HEK293 (cell line): ENCODE measurements around the gene GALNT2.
A peak's percentile ranks its signal among the peaks of the same experiment; 100 is the strongest.

Experiments
- CTCF ChIA-PET: fragments of 350-600 bp; formaldehyde crosslinking; extraction: SDS; loops from one replicate; lab custom pipeline; 2021; ENCODE audit warnings: antibody characterized with exemption; lab: Yijun Ruan, JAX
- POLR2A ChIA-PET: fragments of 300-600 bp; formaldehyde crosslinking; extraction: SDS; loops from one replicate; lab custom pipeline; 2020; ENCODE audit warnings: antibody characterized with exemption, inconsistent platforms; lab: Yijun Ruan, JAX
- H3K27ac ChIP-seq: fragments of 200-500 bp; sonication (Bioruptor generic); 2 replicates; pipeline ENCODE4 v1.5.1; 2014; ENCODE audit warnings: low read depth, low read length, control low read depth, inconsistent platforms; ENCODE audit errors: extremely low read depth
- H3K36me3 ChIP-seq, 2 experiments: fragments of 200-500 bp in 1 of 2; sonication (Bioruptor generic) in 1 of 2; 1 replicate in 1 of 2; 2 replicates in 1 of 2; pipeline ENCODE4 v1.5.1; 2014 to 2017; ENCODE audit warnings: inconsistent platforms in 2 of 2, low read length in 2 of 2; ENCODE audit not compliant: control insufficient read depth in 2 of 2, insufficient read depth in 1 of 2
- H3K4me1 ChIP-seq: fragments of 200-500 bp; sonication (Bioruptor generic); 2 replicates; pipeline ENCODE4 v1.5.1; 2014; ENCODE audit warnings: mild to moderate bottlenecking, low read length, inconsistent platforms; ENCODE audit not compliant: control insufficient read depth, insufficient read depth
- H3K4me3 ChIP-seq: 2 replicates; pipeline ENCODE4 v1.5.1; 2011; ENCODE audit warnings: low read depth, mild to moderate bottlenecking, control low read depth, low read length, moderate library complexity
- H3K9me3 ChIP-seq: fragments of 200-500 bp; sonication (Bioruptor generic); 2 replicates; pipeline ENCODE4 v1.5.1; 2014; ENCODE audit warnings: low read depth, low read length, inconsistent platforms; ENCODE audit not compliant: control insufficient read depth, insufficient read depth
- TSHZ1 ChIP-seq: fragments of 450-650 bp; formaldehyde crosslinking; IDR thresholded peaks from 2 replicates; pipeline ENCODE4 v1.5.1; 2016; ENCODE audit warnings: missing biosample characterization, missing genetic modification characterization, borderline replicate concordance
- ZNF121 ChIP-seq: fragments of 450-650 bp; formaldehyde crosslinking; IDR thresholded peaks from 2 replicates; pipeline ENCODE4 v1.5.1; 2016; ENCODE audit warnings: missing biosample characterization, missing genetic modification characterization
- ZNF311 ChIP-seq: fragments of 450-650 bp; formaldehyde crosslinking; IDR thresholded peaks from 2 replicates; pipeline ENCODE4 v1.5.1; 2017; ENCODE audit warnings: missing biosample characterization, missing genetic modification characterization, borderline replicate concordance
- ZNF548 ChIP-seq: fragments of 450-650 bp; formaldehyde crosslinking; IDR thresholded peaks from 2 replicates; pipeline ENCODE4 v1.5.1; 2016; ENCODE audit warnings: missing biosample characterization, missing genetic modification characterization
- ZNF677 ChIP-seq: fragments of 450-650 bp; IDR thresholded peaks from 2 replicates; pipeline ENCODE4 v1.5.0; 2018; ENCODE audit warnings: missing biosample characterization, mild to moderate bottlenecking, missing genetic modification characterization, moderate library complexity
- TF ChIP-seq, protein P1 (sequence below): fragments of 450-650 bp; formaldehyde crosslinking; IDR thresholded peaks from 2 replicates; pipeline ENCODE4 v1.5.1; 2016; ENCODE audit warnings: missing biosample characterization, missing genetic modification characterization
- TF ChIP-seq, protein P2 (sequence below): fragments of 450-650 bp; formaldehyde crosslinking; IDR thresholded peaks from 2 replicates; pipeline ENCODE4 v1.5.1; 2016; ENCODE audit warnings: missing biosample characterization, missing genetic modification characterization
- TF ChIP-seq, protein P3 (sequence below): fragments of 450-650 bp; formaldehyde crosslinking; IDR thresholded peaks from 2 replicates; pipeline ENCODE4 v1.5.1; 2016; ENCODE audit warnings: missing biosample characterization, missing genetic modification characterization
- TF ChIP-seq, protein P4 (sequence below): IDR thresholded peaks from 2 replicates; pipeline ENCODE4 v1.6.1; 2011; ENCODE audit warnings: mild to moderate bottlenecking, low read depth, low read length, borderline replicate concordance

GALNT2 gene

DNA sequence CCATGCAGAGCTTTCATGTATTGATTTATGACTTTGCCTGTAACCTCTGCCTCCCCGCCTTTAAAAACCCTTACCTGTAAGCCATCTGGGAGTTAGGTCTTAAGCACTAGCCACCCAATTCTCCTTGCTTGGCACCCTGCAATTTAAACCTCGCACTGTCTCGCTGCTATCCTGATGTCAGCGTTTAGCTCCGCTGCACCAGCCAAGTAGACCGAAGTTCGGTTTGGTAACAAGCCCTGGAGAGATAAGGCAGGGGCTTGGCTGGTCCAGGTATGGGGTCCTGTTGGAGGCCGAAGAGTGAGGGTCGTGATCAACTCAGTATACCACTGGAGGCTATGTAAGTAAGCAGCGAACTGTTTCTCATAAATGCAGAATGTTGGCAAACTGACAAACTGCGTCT, 64.4 kb downstream of the GALNT2 start (continued):
- TF ChIP-seq TSHZ1 (tag by site-specific recombination), result no peak
- TF ChIP-seq, protein P1, sequence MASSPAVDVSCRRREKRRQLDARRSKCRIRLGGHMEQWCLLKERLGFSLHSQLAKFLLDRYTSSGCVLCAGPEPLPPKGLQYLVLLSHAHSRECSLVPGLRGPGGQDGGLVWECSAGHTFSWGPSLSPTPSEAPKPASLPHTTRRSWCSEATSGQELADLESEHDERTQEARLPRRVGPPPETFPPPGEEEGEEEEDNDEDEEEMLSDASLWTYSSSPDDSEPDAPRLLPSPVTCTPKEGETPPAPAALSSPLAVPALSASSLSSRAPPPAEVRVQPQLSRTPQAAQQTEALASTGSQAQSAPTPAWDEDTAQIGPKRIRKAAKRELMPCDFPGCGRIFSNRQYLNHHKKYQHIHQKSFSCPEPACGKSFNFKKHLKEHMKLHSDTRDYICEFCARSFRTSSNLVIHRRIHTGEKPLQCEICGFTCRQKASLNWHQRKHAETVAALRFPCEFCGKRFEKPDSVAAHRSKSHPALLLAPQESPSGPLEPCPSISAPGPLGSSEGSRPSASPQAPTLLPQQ (tag by site-specific recombination), result no peak

DNA sequence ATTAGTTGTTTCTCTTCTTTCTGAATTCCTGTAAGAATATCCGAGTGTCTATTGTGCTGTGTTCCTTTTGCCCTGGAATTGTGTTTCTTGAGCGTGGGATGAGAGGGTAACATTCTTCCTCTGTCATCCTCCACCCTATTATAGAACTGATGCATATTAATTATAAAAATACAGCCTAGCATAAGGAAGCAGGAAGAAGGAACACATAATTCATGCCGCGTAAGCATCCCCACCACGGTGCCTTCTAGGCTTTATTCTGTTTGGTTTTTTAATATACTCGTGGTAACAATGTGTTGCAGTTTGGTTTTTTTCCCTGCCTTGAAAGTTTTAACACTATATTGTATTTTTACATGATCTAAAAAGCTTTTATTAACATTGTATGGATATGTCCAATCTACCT, 65.7 kb downstream of the GALNT2 start:
- no peaks in the 10 kb centered on the region for H3K9me3 ChIP-seq
- TF ChIP-seq ZNF548 (tag by site-specific recombination), result no peak
- TF ChIP-seq, protein P2, sequence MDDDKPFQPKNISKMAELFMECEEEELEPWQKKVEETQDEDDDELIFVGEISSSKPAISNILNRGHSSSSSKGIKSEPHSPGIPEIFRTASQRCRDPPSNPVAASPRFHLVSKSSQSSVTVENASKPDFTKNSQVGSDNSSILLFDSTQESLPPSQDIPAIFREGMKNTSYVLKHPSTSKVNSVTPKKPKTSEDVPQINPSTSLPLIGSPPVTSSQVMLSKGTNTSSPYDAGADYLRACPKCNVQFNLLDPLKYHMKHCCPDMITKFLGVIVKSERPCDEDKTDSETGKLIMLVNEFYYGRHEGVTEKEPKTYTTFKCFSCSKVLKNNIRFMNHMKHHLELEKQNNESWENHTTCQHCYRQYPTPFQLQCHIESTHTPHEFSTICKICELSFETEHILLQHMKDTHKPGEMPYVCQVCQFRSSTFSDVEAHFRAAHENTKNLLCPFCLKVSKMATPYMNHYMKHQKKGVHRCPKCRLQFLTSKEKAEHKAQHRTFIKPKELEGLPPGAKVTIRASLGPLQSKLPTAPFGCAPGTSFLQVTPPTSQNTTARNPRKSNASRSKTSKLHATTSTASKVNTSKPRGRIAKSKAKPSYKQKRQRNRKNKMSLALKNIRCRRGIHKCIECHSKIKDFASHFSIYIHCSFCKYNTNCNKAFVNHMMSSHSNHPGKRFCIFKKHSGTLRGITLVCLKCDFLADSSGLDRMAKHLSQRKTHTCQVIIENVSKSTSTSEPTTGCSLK, result no peak
- TF ChIP-seq, protein P3, sequence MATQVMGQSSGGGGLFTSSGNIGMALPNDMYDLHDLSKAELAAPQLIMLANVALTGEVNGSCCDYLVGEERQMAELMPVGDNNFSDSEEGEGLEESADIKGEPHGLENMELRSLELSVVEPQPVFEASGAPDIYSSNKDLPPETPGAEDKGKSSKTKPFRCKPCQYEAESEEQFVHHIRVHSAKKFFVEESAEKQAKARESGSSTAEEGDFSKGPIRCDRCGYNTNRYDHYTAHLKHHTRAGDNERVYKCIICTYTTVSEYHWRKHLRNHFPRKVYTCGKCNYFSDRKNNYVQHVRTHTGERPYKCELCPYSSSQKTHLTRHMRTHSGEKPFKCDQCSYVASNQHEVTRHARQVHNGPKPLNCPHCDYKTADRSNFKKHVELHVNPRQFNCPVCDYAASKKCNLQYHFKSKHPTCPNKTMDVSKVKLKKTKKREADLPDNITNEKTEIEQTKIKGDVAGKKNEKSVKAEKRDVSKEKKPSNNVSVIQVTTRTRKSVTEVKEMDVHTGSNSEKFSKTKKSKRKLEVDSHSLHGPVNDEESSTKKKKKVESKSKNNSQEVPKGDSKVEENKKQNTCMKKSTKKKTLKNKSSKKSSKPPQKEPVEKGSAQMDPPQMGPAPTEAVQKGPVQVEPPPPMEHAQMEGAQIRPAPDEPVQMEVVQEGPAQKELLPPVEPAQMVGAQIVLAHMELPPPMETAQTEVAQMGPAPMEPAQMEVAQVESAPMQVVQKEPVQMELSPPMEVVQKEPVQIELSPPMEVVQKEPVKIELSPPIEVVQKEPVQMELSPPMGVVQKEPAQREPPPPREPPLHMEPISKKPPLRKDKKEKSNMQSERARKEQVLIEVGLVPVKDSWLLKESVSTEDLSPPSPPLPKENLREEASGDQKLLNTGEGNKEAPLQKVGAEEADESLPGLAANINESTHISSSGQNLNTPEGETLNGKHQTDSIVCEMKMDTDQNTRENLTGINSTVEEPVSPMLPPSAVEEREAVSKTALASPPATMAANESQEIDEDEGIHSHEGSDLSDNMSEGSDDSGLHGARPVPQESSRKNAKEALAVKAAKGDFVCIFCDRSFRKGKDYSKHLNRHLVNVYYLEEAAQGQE, result no peak
- TF ChIP-seq, protein P4, sequence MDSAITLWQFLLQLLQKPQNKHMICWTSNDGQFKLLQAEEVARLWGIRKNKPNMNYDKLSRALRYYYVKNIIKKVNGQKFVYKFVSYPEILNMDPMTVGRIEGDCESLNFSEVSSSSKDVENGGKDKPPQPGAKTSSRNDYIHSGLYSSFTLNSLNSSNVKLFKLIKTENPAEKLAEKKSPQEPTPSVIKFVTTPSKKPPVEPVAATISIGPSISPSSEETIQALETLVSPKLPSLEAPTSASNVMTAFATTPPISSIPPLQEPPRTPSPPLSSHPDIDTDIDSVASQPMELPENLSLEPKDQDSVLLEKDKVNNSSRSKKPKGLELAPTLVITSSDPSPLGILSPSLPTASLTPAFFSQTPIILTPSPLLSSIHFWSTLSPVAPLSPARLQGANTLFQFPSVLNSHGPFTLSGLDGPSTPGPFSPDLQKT, result no peak
- TF ChIP-seq, all 188 proteins: peak for 0
- H3K4me1 ChIP-seq, result no peaks in the 10 kb centered on the region
- CTCF ChIA-PET, result interaction anchor here (0.7 to 1.9 kb wide), 3 partner anchors 11 to 73 kb away, joined by 3 to 10 read pairs (median 3); no protein-coding TSS in a partner anchor
- POLR2A ChIA-PET, result no interaction called here
- no peak overlapping the region for H3K4me3 ChIP-seq
- H3K27ac ChIP-seq, result no peak overlapping the region
- no peaks in the 10 kb centered on the region for H3K36me3 ChIP-seq

DNA sequence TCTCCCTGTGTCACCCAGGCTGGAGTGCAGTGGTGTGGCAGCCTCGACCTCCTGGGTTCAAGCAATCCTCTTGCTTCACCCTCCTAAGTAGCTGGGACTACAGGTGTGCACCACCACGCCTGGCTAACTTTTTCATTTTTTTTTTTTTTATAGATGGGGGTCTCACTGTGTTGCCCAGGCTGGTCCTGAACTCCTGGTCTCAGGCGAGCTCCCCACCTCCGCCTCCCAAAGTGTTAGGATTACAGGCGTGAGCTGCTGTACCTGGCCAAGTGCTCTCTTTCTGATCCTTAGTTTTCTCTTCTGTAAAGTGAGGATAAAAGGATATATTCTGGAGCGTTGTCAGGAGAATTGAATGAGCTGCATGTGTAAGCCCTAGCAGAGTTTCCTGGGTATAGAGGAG, 68.7 kb downstream of the GALNT2 start:
- CTCF ChIA-PET, result interaction anchor here (1.0 kb wide), 1 partner anchor 15 kb away, joined by 4 read pairs; no protein-coding TSS in a partner anchor
- Histone ChIP-seq H3K4me3 (no peak overlapping the region), H3K4me1 (peaks cover 7% of the 10 kb centered on the region), H3K27ac (no peak overlapping the region)
- TF ChIP-seq ZNF121 (tag by site-specific recombination) (peak; percentile 80), ZNF311 (no peak), ZNF677 (tag by site-specific recombination) (no peak)
- TF ChIP-seq, all 188 proteins: peak for 1
- POLR2A ChIA-PET, result no interaction called here
- Histone ChIP-seq H3K9me3 (no peaks in the 10 kb centered on the region), H3K36me3 (no peaks in the 10 kb centered on the region)
